ENCODE measurements around the gene BLOC1S1. TPM values are rescaled to one million over a fixed set of nuclear protein-coding genes. Genes with fewer than 3 reads are reported as not detected.
A peak's percentile ranks its signal among the peaks of the same experiment; 100 is the strongest.

The BLOC1S1 gene
- total RNA-seq, 4 donors from 2014 or later = 72.6 to 332 (median 248) TPM

- H3K9me3 ChIP-seq = no peaks in the 10 kb centered on the region
- TF ChIP-seq CTCF (IDR thresholded peaks at IDR 0.05) (no peak), POLR2A (IDR thresholded peaks at IDR 0.05) (no peak)
- no peaks in the 10 kb centered on the region for H3K36me3 ChIP-seq
- H3K4me3 ChIP-seq = no peak overlapping the region
- H3K27me3 ChIP-seq = no peaks in the 10 kb centered on the region
- peak overlapping the region in 2 of 4 donors; percentile 4 to 63 for H3K27ac ChIP-seq
- H3K4me1 ChIP-seq = peaks cover 0 to 17% (median 6%) of the 10 kb centered on the region in 4 donors
- DNase-seq = no peak
Measured at GRCh38 chr12:55703901-55704761, 11.7 kb upstream of the BLOC1S1 start.

GRCh38 chr12:55704824-55705718 lies 10.8 kb upstream of the BLOC1S1 start:
- Histone ChIP-seq H3K36me3 (no peaks in the 10 kb centered on the region), H3K4me1 (peaks cover 0 to 20% (median 6%) of the 10 kb centered on the region in 4 donors), H3K27me3 (no peaks in the 10 kb centered on the region), H3K4me3 (peak overlapping the region in 1 of 4 donors; percentile 55), H3K9me3 (no peaks in the 10 kb centered on the region), H3K27ac (peak overlapping the region in 2 of 4 donors; percentile 4 to 63)
- no peak for DNase-seq
- TF ChIP-seq POLR2A (IDR thresholded peaks at IDR 0.05) = no peak
- no peak for TF ChIP-seq CTCF (IDR thresholded peaks at IDR 0.05)

- TF ChIP-seq CTCF (IDR thresholded peaks at IDR 0.05) (peak in 4 of 6 experiments; percentile 39 to 51 (median 46)), POLR2A (IDR thresholded peaks at IDR 0.05) (no peak)
- Histone ChIP-seq H3K9me3 (no peaks in the 10 kb centered on the region), H3K4me3 (peak overlapping the region in 2 of 4 donors; percentile 55 to 69), H3K4me1 (peaks cover 0 to 20% (median 6%) of the 10 kb centered on the region in 4 donors), H3K36me3 (no peaks in the 10 kb centered on the region), H3K27me3 (no peaks in the 10 kb centered on the region), H3K27ac (peak overlapping the region in 1 of 4 donors; percentile 63)
- DNase-seq = no peak
Measured at GRCh38 chr12:55705782-55706402, 10.0 kb upstream of the BLOC1S1 start.

GRCh38 chr12:55706568-55707218 lies 9.2 kb upstream of the BLOC1S1 start:
- TF ChIP-seq CTCF (IDR thresholded peaks at IDR 0.05) = no peak
- TF ChIP-seq POLR2A (IDR thresholded peaks at IDR 0.05) = no peak
- H3K36me3 ChIP-seq = no peaks in the 10 kb centered on the region
- no peaks in the 10 kb centered on the region for H3K9me3 ChIP-seq
- H3K27ac ChIP-seq = peak overlapping the region in 2 of 4 donors; percentile 50 to 63
- peaks cover 0 to 20% (median 6%) of the 10 kb centered on the region in 4 donors for H3K4me1 ChIP-seq
- no peaks in the 10 kb centered on the region for H3K27me3 ChIP-seq
- peak overlapping the region; percentile 49 to 69 (median 57) for H3K4me3 ChIP-seq
- no peak for DNase-seq
